Small intestine (tissue), 7 donors: ENCODE measurements around the gene DISP3. TPM values are rescaled to one million over a fixed set of nuclear protein-coding genes. Genes with fewer than 3 reads are reported as not detected.
A peak's percentile ranks its signal among the peaks of the same experiment; 100 is the strongest.

Experiments used
- DNase-seq, 2 donors: peaks; one replicate each; pipeline versions ENCODE4 v3.0.0 to v3.0.0-alpha.2; 2013
- FAIRE-seq: peaks from 2 replicates; lab custom pipeline; 2012; peaks lifted over from hg19 to GRCh38; lab: Jason Lieb, UNC
- H3K27ac ChIP-seq, 3 donors: one replicate each; pipeline ENCODE4 v1.5.1; 2013; ENCODE audit warnings: low read length in 2 of 3, mild to moderate bottlenecking in 2 of 3, control low read depth in 1 of 3, inconsistent platforms in 1 of 3, low read depth in 1 of 3, moderate library complexity in 1 of 3
- H3K27me3 ChIP-seq, 3 donors: one replicate each; pipeline ENCODE4 v1.6.1; 2013; ENCODE audit warnings: low read length in 3 of 3, inconsistent platforms in 1 of 3; ENCODE audit not compliant: control insufficient read depth in 3 of 3, insufficient read depth in 3 of 3
- H3K36me3 ChIP-seq, 3 donors: one replicate each; pipeline ENCODE4 v1.6.1; 2013; ENCODE audit warnings: low read length in 3 of 3, inconsistent platforms in 1 of 3, low read depth in 1 of 3, mild to moderate bottlenecking in 1 of 3, moderate library complexity in 1 of 3; ENCODE audit not compliant: control insufficient read depth in 3 of 3, insufficient read depth in 2 of 3
- H3K4me1 ChIP-seq, 3 donors: one replicate each; pipeline ENCODE4 v1.6.1; 2013; ENCODE audit warnings: low read length in 2 of 3, inconsistent platforms in 1 of 3, low read depth in 1 of 3, mild to moderate bottlenecking in 1 of 3, moderate library complexity in 1 of 3; ENCODE audit not compliant: control insufficient read depth in 3 of 3, insufficient read depth in 2 of 3
- H3K4me3 ChIP-seq, 3 donors: one replicate each; pipeline ENCODE4 v1.5.1; 2013; ENCODE audit warnings: low read length in 3 of 3, control low read depth in 1 of 3, inconsistent platforms in 1 of 3, low read depth in 1 of 3, mild to moderate bottlenecking in 1 of 3, moderate library complexity in 1 of 3
- H3K9me3 ChIP-seq, 2 donors: one replicate each; pipeline ENCODE4 v1.6.1; 2013; ENCODE audit warnings: low read depth in 1 of 2, low read length in 1 of 2; ENCODE audit not compliant: control insufficient read depth in 2 of 2, insufficient read depth in 1 of 2
- WGBS, 3 donors: extraction: QIAGEN DNeasy Blood & Tissue Kit; methylation state at CpG; one replicate each; pipeline ENCODE4 v1.1.7; 2013; 5-methylcytosine and 5-hydroxymethylcytosine counted together
- polyA plus RNA-seq, 4 donors: library from polyadenylated mRNA; stranded (reverse) in 3 of 4; unstranded in 1 of 4; fragments of 200-250 nt in 3 of 4; fragments of 120-200 nt in 1 of 4; gene quantifications; one replicate each; pipeline versions ENCODE4 v1.2.1 to v1.2.3, GENCODE V29; 2013
- donor health status: healthy with polysubstance abuse.
- donor health status: control.
- donor health status: control.
- donor health status: Bipolar disorder and iron deficiency.
- donor health status: healthy.

Gene DISP3
- polyA plus RNA-seq, 4 donors: 0.54 to 0.61 TPM; not detected in 2

GRCh38 chr1:11453742-11454491 lies 25.0 kb upstream of the DISP3 start:
- Histone ChIP-seq H3K4me3 (no peak overlapping the region), H3K27me3 (peaks cover 0 to 34% (median 9%) of the 10 kb centered on the region in 3 donors), H3K4me1 (no peaks in the 10 kb centered on the region), H3K9me3 (no peaks in the 10 kb centered on the region), H3K36me3 (no peaks in the 10 kb centered on the region), H3K27ac (no peak overlapping the region)
- FAIRE-seq: no peak
- peak in 1 of 2 donors; percentile 23 for DNase-seq
- WGBS, 3 donors: 33 to 42% (median 41%) methylated on average over 27 of the region's 27 CpGs

DNA sequence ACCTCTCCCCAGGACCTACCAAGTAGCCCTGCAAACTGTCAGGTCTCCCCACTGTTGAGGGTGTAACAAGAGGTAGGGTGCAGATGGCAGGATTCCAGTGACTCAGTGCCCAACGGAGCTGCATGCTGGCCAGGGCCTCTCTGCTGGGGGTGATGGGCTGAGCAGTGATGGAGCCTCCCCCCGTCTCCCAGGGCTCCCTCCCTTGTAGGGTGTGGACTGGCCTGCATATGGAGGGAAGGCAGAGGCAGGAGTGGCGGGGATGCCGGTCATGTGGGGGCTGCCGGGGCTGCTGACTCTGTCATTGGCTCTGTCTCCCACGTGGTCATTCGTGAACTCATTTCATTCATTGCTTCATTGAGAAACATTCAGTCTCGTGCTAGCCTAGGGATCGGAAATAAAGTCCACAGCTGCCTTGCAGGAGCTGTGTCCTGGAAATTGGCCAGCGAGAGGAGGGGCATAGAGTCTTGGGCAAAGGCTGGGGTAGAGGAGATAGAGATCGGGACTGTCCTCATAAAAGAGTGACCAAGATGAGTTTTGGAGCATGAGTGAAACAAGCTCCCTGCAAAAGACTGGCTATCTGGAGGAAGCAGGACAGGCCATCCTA lies 22.9 kb upstream of the DISP3 start:
- WGBS, 3 donors: 47 to 55% (median 53%) methylated on average over 10 to 11 of the region's 11 CpGs

GRCh38 chr1:11456965-11457364 lies 22.0 kb upstream of the DISP3 start:
- Histone ChIP-seq H3K27me3 (peaks cover 0 to 30% (median 9%) of the 10 kb centered on the region in 3 donors), H3K4me1 (no peaks in the 10 kb centered on the region), H3K4me3 (no peak overlapping the region), H3K9me3 (no peaks in the 10 kb centered on the region), H3K36me3 (no peaks in the 10 kb centered on the region), H3K27ac (no peak overlapping the region)
- WGBS, 3 donors: 46 to 73% (median 50%) methylated on average over 4 of the region's 4 CpGs
- FAIRE-seq: no peak
- DNase-seq: no peak

More for the DNA sequence above, 22.9 kb upstream of the DISP3 start:
- DNase-seq (no peak), FAIRE-seq (no peak)
- H3K27ac ChIP-seq: no peak overlapping the region
- no peaks in the 10 kb centered on the region for H3K4me1 ChIP-seq
- H3K36me3 ChIP-seq: no peaks in the 10 kb centered on the region
- peaks cover 0 to 30% (median 9%) of the 10 kb centered on the region in 3 donors for H3K27me3 ChIP-seq
- no peaks in the 10 kb centered on the region for H3K9me3 ChIP-seq
- H3K4me3 ChIP-seq: no peak overlapping the region

- FAIRE-seq: no peak
- Histone ChIP-seq H3K9me3 (no peaks in the 10 kb centered on the region), H3K27ac (no peak overlapping the region), H3K27me3 (peaks cover 0 to 17% (median 3%) of the 10 kb centered on the region in 3 donors), H3K4me3 (no peak overlapping the region), H3K4me1 (no peaks in the 10 kb centered on the region), H3K36me3 (no peaks in the 10 kb centered on the region)
- DNase-seq: no peak
- WGBS, 3 donors: 24 to 38% (median 34%) methylated on average over 13 to 15 of the region's 15 CpGs
Measured at GRCh38 chr1:11458811-11459275, 20.1 kb upstream of the DISP3 start.

DNA sequence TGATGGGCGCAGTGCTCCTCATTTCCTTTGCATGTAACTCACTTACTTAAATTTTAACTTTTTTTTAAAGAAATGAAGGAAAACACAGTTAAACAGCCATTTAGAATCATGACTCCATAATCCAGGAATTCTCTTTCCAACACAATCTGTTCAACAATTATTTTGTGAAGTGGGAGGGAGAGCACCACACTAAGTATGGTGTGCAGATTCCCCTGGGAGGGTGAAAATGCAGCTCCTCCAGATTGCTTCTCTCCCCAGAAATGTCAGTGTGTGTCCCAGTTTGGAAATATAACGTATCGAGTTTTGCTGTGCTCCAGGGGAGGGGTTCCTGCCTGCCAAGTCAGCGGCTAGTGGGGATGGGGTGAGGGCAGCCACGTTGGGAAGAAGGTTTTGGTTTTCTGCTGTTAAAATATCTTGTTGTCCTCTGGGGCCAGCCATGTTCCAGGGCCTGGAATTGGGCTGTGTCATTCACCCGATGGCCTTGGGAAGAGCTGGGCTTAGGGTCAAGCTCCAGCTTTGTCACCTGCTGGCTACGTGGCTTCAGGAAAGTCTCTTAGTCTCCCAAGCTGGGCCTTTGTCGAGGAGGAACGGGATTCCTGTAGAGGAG lies 17.3 kb upstream of the DISP3 start:
- FAIRE-seq (no peak), DNase-seq (no peak)
- WGBS, 3 donors: 57 to 61% (median 59%) methylated on average over 9 of the region's 9 CpGs
- H3K27ac ChIP-seq: no peak overlapping the region
- no peak overlapping the region for H3K4me3 ChIP-seq
- H3K4me1 ChIP-seq: no peaks in the 10 kb centered on the region
- H3K36me3 ChIP-seq: no peaks in the 10 kb centered on the region
- H3K27me3 ChIP-seq: peaks cover 0 to 10% (median 0%) of the 10 kb centered on the region in 3 donors
- H3K9me3 ChIP-seq: no peaks in the 10 kb centered on the region

- H3K4me3 ChIP-seq: no peak overlapping the region
- H3K36me3 ChIP-seq: no peaks in the 10 kb centered on the region
- H3K4me1 ChIP-seq: no peaks in the 10 kb centered on the region
- 61 to 69% (median 68%) methylated on average over 19 of the region's 19 CpGs for WGBS, 3 donors
- DNase-seq (no peak), FAIRE-seq (no peak)
- peaks cover 0 to 7% (median 0%) of the 10 kb centered on the region in 3 donors for H3K27me3 ChIP-seq
- no peak overlapping the region for H3K27ac ChIP-seq
- H3K9me3 ChIP-seq: no peaks in the 10 kb centered on the region
Measured at GRCh38 chr1:11462224-11462923, 16.6 kb upstream of the DISP3 start.

DNA sequence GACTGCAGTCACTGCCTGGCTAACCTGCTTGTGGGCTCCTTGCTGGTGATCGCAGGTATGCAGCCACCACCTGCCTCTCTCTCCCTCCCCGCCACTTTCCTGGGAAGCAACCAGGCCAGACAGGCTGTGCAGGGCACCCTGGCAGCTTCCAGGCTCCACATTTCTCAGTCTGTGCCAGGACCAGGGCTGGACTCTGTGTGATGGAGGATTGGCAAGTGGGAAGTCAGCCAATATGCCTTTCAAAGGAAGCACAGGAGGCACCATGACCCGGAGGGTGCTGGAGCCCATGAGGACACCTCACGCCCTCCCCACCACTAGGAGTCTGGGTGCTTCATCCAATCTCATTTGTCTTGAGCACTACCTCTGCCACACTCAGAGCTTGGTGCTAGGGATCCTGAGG lies 15.8 kb upstream of the DISP3 start:
- no peak overlapping the region for H3K27ac ChIP-seq
- no peak overlapping the region for H3K4me3 ChIP-seq
- H3K9me3 ChIP-seq: no peaks in the 10 kb centered on the region
- 24 to 64% (median 38%) methylated on average over 4 of the region's 4 CpGs for WGBS, 3 donors
- FAIRE-seq (no peak), DNase-seq (no peak)
- no peaks in the 10 kb centered on the region for H3K4me1 ChIP-seq
- H3K36me3 ChIP-seq: no peaks in the 10 kb centered on the region
- H3K27me3 ChIP-seq: peaks cover 0 to 5% (median 0%) of the 10 kb centered on the region in 3 donors

DNA sequence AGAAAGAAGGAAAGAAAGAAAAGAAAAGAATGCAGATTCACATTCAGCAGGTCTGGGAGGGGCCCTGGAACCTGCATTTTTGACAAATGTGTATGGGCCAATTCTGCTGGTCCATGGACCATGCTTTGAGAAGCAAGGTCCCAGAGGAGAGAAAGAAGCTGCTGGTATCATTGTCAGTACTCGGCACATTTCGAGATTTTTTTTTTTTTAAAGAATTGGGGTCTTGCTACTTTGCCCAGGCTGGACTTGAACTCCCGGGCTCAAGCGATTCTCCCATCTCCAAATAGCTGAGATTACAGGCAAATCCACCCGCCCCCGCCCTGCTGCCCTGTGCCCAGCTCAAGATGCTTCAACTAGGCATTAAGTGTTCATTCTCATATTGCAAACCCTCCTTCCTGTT lies 13.6 kb upstream of the DISP3 start:
- Histone ChIP-seq H3K9me3 (no peaks in the 10 kb centered on the region), H3K36me3 (no peaks in the 10 kb centered on the region), H3K27ac (no peak overlapping the region), H3K4me1 (no peaks in the 10 kb centered on the region), H3K27me3 (peaks cover 0 to 9% (median 0%) of the 10 kb centered on the region in 3 donors), H3K4me3 (no peak overlapping the region)
- 76 to 86% (median 83%) methylated on average over 6 of the region's 6 CpGs for WGBS, 3 donors
- FAIRE-seq: no peak
- DNase-seq: no peak
